Hematopoietic multipotent progenitor cell treated with erythropoietin and hydrocortisone succinate and interleukin-3 and kit ligand, for 8 days (in vitro differentiated cells): ENCODE measurements around the gene PODNL1.
A peak's percentile ranks its signal among the peaks of the same experiment; 100 is the strongest.

Source experiments
- DNase-seq: peaks from one replicate; pipeline ENCODE4 v3.0.0-alpha.2; 2015

PODNL1 gene

GRCh38 chr19:13956365-13956744 lies 18.1 kb upstream of the PODNL1 start:
- DNase-seq: no peak

- no peak for DNase-seq
Measured at GRCh38 chr19:13955662-13956364, 17.6 kb upstream of the PODNL1 start.

- no peak for DNase-seq
Measured at GRCh38 chr19:13954185-13954584, 16.0 kb upstream of the PODNL1 start.

- peak; percentile 79 for DNase-seq
Measured at GRCh38 chr19:13952931-13953531, 14.8 kb upstream of the PODNL1 start.

GRCh38 chr19:13952154-13952930 lies 14.1 kb upstream of the PODNL1 start, which contains the start of gene DCAF15:
Gene DCAF15 (plus strand): TSS chr19:13952509. CDS start chr19:13952513, 4 bp downstream.
- DNase-seq: peak; percentile 99

GRCh38 chr19:13951799-13952153 lies 13.6 kb upstream of the PODNL1 start:
- no peak for DNase-seq

- no peak for DNase-seq
Measured at GRCh38 chr19:13951043-13951442, 12.8 kb upstream of the PODNL1 start.

GRCh38 chr19:13946414-13946813 lies 8.2 kb upstream of the PODNL1 start:
- DNase-seq: no peak

GRCh38 chr19:13942023-13942684 lies 3.9 kb upstream of the PODNL1 start:
- DNase-seq: peak; percentile 43

GRCh38 chr19:13937479-13938300 lies 527 bp downstream of the PODNL1 start:
- no peak for DNase-seq

GRCh38 chr19:13935765-13936510 lies 2.3 kb downstream of the PODNL1 start:
- no peak for DNase-seq

GRCh38 chr19:13934785-13935109 lies 3.5 kb downstream of the PODNL1 start:
- DNase-seq: no peak

GRCh38 chr19:13932911-13933393 lies 5.3 kb downstream of the PODNL1 start:
- DNase-seq: no peak

GRCh38 chr19:13932149-13932637 lies 6.0 kb downstream of the PODNL1 start:
- DNase-seq: no peak

GRCh38 chr19:13931391-13932148 lies 6.6 kb downstream of the PODNL1 start:
- no peak for DNase-seq

- no peak for DNase-seq
Measured at GRCh38 chr19:13930402-13930801, 7.8 kb downstream of the PODNL1 start.

- no peak for DNase-seq
Measured at GRCh38 chr19:13929956-13930355, 8.3 kb downstream of the PODNL1 start.

GRCh38 chr19:13929340-13929739 lies 8.9 kb downstream of the PODNL1 start:
- DNase-seq: no peak

GRCh38 chr19:13926715-13927114 lies 11.5 kb downstream of the PODNL1 start:
- no peak for DNase-seq

- DNase-seq: no peak
Measured at GRCh38 chr19:13926010-13926409, 12.2 kb downstream of the PODNL1 start.
